GM12878 (cell line): Measurements from ENCODE around the gene MANF. TPM values are rescaled to one million over a fixed set of nuclear protein-coding genes. Genes with fewer than 3 reads are reported as not detected.

Experiments
- ATAC-seq: fragments of 200-7000 bp; cut with Tn5 transposase; 3 replicates; pipeline ENCODE4 v1.9.1; 2020; ENCODE audit warnings: mild to moderate bottlenecking, moderate library complexity
- BruUV-seq: library from RNA; stranded (reverse); fragments of 400-500 nt; replicated peaks from 2 replicates; lab custom pipeline; 2021; lab: Mats Ljungman, UMichigan
- CTCF ChIA-PET: fragments of 300-600 bp; sonication (Branson Sonifier 250); formaldehyde crosslinking; extraction: SDS; loops from one replicate; lab custom pipeline; 2021; ENCODE audit warnings: inconsistent platforms; lab: Yijun Ruan, JAX
- POLR2A ChIA-PET: fragments of 350-600 bp; formaldehyde crosslinking; extraction: SDS; loops from one replicate; lab custom pipeline; 2021; ENCODE audit warnings: inconsistent platforms; lab: Charles Lee
- RAD21 ChIA-PET: fragments of 300-600 bp; sonication (Branson Sonifier 250); formaldehyde crosslinking; loops from one replicate; lab custom pipeline; 2023; ENCODE audit warnings: antibody characterized with exemption; ENCODE audit not compliant: unreplicated experiment; lab: Charles Lee
- SMC1A ChIA-PET: fragments of 300-600 bp; sonication (Branson Sonifier 250); formaldehyde crosslinking; loops from one replicate; lab custom pipeline; 2023; ENCODE audit not compliant: unreplicated experiment, uncharacterized antibody; lab: Charles Lee
- DNase-seq: peaks from one replicate; pipeline ENCODE4 v3.0.0-alpha.2; 2011; ENCODE audit warnings: low read depth, low spot score
- FAIRE-seq: peaks from 3 replicates; lab custom pipeline; 2011; peaks lifted over from hg19 to GRCh38; lab: Jason Lieb, UNC
- H2AFZ ChIP-seq: 2 replicates; pipeline ENCODE4 v1.6.0; 2011; ENCODE audit warnings: low read depth, low read length, control low read depth; ENCODE audit not compliant: control insufficient read depth
- H3K27ac ChIP-seq: 2 replicates; pipeline ENCODE4 v1.5.1; 2011; ENCODE audit warnings: control low read depth; ENCODE audit not compliant: control insufficient read depth, insufficient read depth
- H3K27me3 ChIP-seq, 2 experiments: replicated peaks in 1 of 2; 2 replicates each; pipeline versions ENCODE4 v1.6.0 to v1.6.1; 2011; ENCODE audit warnings: low read length in 1 of 2; ENCODE audit not compliant: control insufficient read depth in 2 of 2, insufficient read depth in 2 of 2
- H3K36me3 ChIP-seq, 2 experiments: 2 replicates each; pipeline ENCODE4 v1.5.1; 2011; ENCODE audit warnings: low read length in 1 of 2; ENCODE audit not compliant: control insufficient read depth in 2 of 2, insufficient read depth in 2 of 2
- H3K4me1 ChIP-seq: 2 replicates; pipeline ENCODE4 v1.6.1; 2011; ENCODE audit warnings: mild to moderate bottlenecking, low read length, moderate library complexity, mixed read lengths; ENCODE audit not compliant: control insufficient read depth, insufficient read depth
- H3K4me2 ChIP-seq: 2 replicates; pipeline ENCODE4 v1.6.0; 2011; ENCODE audit warnings: control low read depth; ENCODE audit not compliant: control insufficient read depth, insufficient read depth
- H3K4me3 ChIP-seq: fragments of 200-600 bp; sonication (generic); 2 replicates; pipeline ENCODE4 v1.5.1; 2016
- H3K79me2 ChIP-seq: 2 replicates; pipeline ENCODE4 v1.6.0; 2011; ENCODE audit warnings: low read length; ENCODE audit not compliant: control insufficient read depth, insufficient read depth
- H3K9ac ChIP-seq: 2 replicates; pipeline ENCODE4 v1.8.0; 2011; ENCODE audit warnings: low read length, control low read depth, mixed read lengths; ENCODE audit not compliant: control insufficient read depth, insufficient read depth
- H3K9me3 ChIP-seq: replicated peaks from 3 replicates; pipeline ENCODE4 v1.5.1; 2011; ENCODE audit warnings: mild to moderate bottlenecking, low read length; ENCODE audit not compliant: control insufficient read depth, insufficient read depth
- H4K20me1 ChIP-seq: 2 replicates; pipeline ENCODE4 v1.6.0; 2011; ENCODE audit not compliant: control insufficient read depth, insufficient read depth
- BCL11A ChIP-seq: IDR thresholded peaks from 2 replicates; pipeline ENCODE4 v1.6.1; 2011; ENCODE audit warnings: low read depth, low read length
- CBFB ChIP-seq: IDR thresholded peaks from 2 replicates; pipeline ENCODE4 v1.6.1; 2016; ENCODE audit warnings: antibody characterized with exemption, low read depth
- CREB1 ChIP-seq: IDR thresholded peaks from 2 replicates; pipeline ENCODE4 v1.6.1; 2012; ENCODE audit warnings: low read depth, mild to moderate bottlenecking, inconsistent platforms
- CTCF ChIP-seq, 3 experiments: IDR thresholded peaks in 2 of 3; conservative IDR thresholded peaks in 1 of 3; 2 replicates each; pipeline ENCODE4 v1.5.1; 2011; ENCODE audit warnings: low read depth in 3 of 3, low read length in 3 of 3, mild to moderate bottlenecking in 3 of 3, control low read depth in 2 of 3, moderate library complexity in 2 of 3, inconsistent platforms in 1 of 3, mixed read lengths in 1 of 3; ENCODE audit not compliant: control insufficient read depth in 2 of 3, insufficient read depth in 1 of 3; ENCODE audit errors: extremely low read depth in 1 of 3
- EGR1 ChIP-seq, 2 experiments: IDR thresholded peaks; 1 replicate in 1 of 2; 2 replicates in 1 of 2; pipeline ENCODE4 v1.6.1; 2011 to 2012; ENCODE audit warnings: low read depth in 2 of 2, low read length in 2 of 2, borderline replicate concordance in 1 of 2, mild to moderate bottlenecking in 1 of 2, moderate library complexity in 1 of 2
- PAX5 ChIP-seq: IDR thresholded peaks from 2 replicates; pipeline ENCODE4 v1.6.1; 2011; ENCODE audit warnings: low read depth, low read length, borderline replicate concordance
- PAX8 ChIP-seq: fragments of 450-650 bp; IDR thresholded peaks from 2 replicates; pipeline ENCODE4 v1.6.1; 2017; ENCODE audit warnings: mild to moderate bottlenecking, moderate library complexity
- POLR2AphosphoS5 ChIP-seq: IDR thresholded peaks from 2 replicates; pipeline ENCODE4 v1.6.1; 2011; ENCODE audit warnings: mild to moderate bottlenecking, low read length, inconsistent platforms
- RAD21 ChIP-seq: IDR thresholded peaks from 2 replicates; pipeline ENCODE4 v1.6.1; 2011; ENCODE audit warnings: mild to moderate bottlenecking, low read depth, low read length, moderate library complexity; ENCODE audit not compliant: insufficient read depth
- RUNX3 ChIP-seq: IDR thresholded peaks from 2 replicates; pipeline ENCODE4 v1.6.1; 2012; ENCODE audit warnings: low read length, inconsistent platforms
- SMARCA5 ChIP-seq: fragments of 450-650 bp; IDR thresholded peaks from 2 replicates; pipeline ENCODE4 v1.6.1; 2017; ENCODE audit warnings: mild to moderate bottlenecking
- SPI1 ChIP-seq: IDR thresholded peaks from 2 replicates; pipeline ENCODE4 v1.6.1; 2011; ENCODE audit warnings: low read depth, mild to moderate bottlenecking, low read length, moderate library complexity, borderline replicate concordance; ENCODE audit not compliant: insufficient read depth
- TCF12 ChIP-seq: IDR thresholded peaks from 2 replicates; pipeline ENCODE4 v1.6.1; 2011; ENCODE audit warnings: low read depth, mild to moderate bottlenecking, low read length
- YY1 ChIP-seq: IDR thresholded peaks from 2 replicates; pipeline ENCODE4 v1.6.1; 2011; ENCODE audit warnings: low read depth, mild to moderate bottlenecking, low read length
- ZNF274 ChIP-seq: IDR thresholded peaks from one replicate; pipeline ENCODE4 v1.8.0; 2011; ENCODE audit not compliant: insufficient read length, insufficient read depth
- WGBS: methylation state at CpG from one replicate; pipeline ENCODE4 v1.1.6; 2016; ENCODE audit warnings: low lambda C conversion rate; ENCODE audit not compliant: insufficient replicate concordance, insufficient coverage; ENCODE audit errors: missing lambda C conversion rate; 5-methylcytosine and 5-hydroxymethylcytosine counted together
- in situ Hi-C: fragments of 300-500 bp; cut with MboI; formaldehyde crosslinking; loops from 9 replicates; pipeline ENCODE4 v1.14.3; 2018; ENCODE audit warnings: mixed read lengths
- intact Hi-C: fragments of 100-400 bp; cut with micrococcal nuclease; formaldehyde crosslinking; loops from one replicate; pipeline ENCODE4 v1.14.2; 2022; ENCODE audit not compliant: unreplicated experiment
- polyA plus RNA-seq, 11 experiments: library from polyadenylated mRNA; depleted of rRNA in 4 of 11; unstranded in 6 of 11; stranded (reverse) in 5 of 11; fragments of >200 nt; fragmentation: Nextera tagmentation in 4 of 11; fragmentation: Illumina TruSeq in 1 of 11; extraction: Ambion mirVana in 4 of 11; extraction: Trizol in 1 of 11; gene quantifications; 1 replicate in 1 of 11; 2 replicates in 10 of 11; pipeline versions ENCODE4 v1.2.1 to v1.2.3, GENCODE V29; 2011 to 2016; ENCODE audit warnings: inconsistent platforms in 2 of 11, missing spikeins in 2 of 11, low read depth in 1 of 11
- total RNA-seq, 4 experiments: library from RNA; depleted of rRNA in 3 of 4; stranded (reverse); fragments of >200 nt in 3 of 4; fragmentation: Illumina TruSeq in 1 of 4; extraction: Trizol in 1 of 4; gene quantifications; 2 replicates each; pipeline versions ENCODE4 v1.2.1 to v1.2.3, GENCODE V29; 2013 to 2021
- TF ChIP-seq, protein P1 (sequence below): fragments of 450-650 bp; formaldehyde crosslinking; IDR thresholded peaks from 2 replicates; pipeline ENCODE4 v1.4.0; 2020; ENCODE audit warnings: mild to moderate bottlenecking, moderate library complexity

The MANF gene
- total and polyA plus RNA-seq, 10 of the 15 experiments (the other 5 are each of a cell fraction or from before 2014, with no cell fraction given): 22.0 to 120 (median 82.9) TPM

GRCh38 chr3:51389423-51390183 lies 4.5 kb downstream of the MANF start:
- SMC1A ChIA-PET: interaction anchor here (0.7 to 2.0 kb wide), 5 partner anchors 26 to 776 kb away, joined by 3 to 13 read pairs (median 3); partner anchors contain the start of gene DCAF1
- peaks cover 15 to 30% of the 10 kb centered on the region in 2 experiments for H3K36me3 ChIP-seq
- H3K4me2 ChIP-seq: no peak overlapping the region
- POLR2A ChIA-PET: interaction anchor here (2.1 kb wide), 1 partner anchor 110 kb away, joined by 6 read pairs; the partner anchor contains the start of gene DCAF1
- DNase-seq: no peak
- no TSS peak for BruUV-seq
- H3K9ac ChIP-seq: no peak overlapping the region
- ATAC-seq: peak; percentile 7; the same call in 2 of the 3 replicates
- TF ChIP-seq ZNF274: no peak
- TF ChIP-seq CBFB: no peak
- TF ChIP-seq BCL11A: no peak
- 0 out of 2 replicates have a peak, but pooled peaks have one; percentile 31 for TF ChIP-seq YY1
- 0 out of 2 replicates have a peak, but pooled peaks have one; percentile 13 for TF ChIP-seq SMARCA5
- peak; percentile 78 to 89 (median 87) for TF ChIP-seq CTCF (IDR thresholded peaks at IDR 0.05 in 2 of 3, conservative IDR thresholded peaks at IDR 0.05 in 1 of 3; ENCODE audit: control insufficient read depth in 2 of 3, extremely low read depth in 1 of 3, insufficient read depth in 1 of 3, low read depth in 3 of 3, low read length in 3 of 3)
- TF ChIP-seq CREB1: peak; percentile 26; the same call in 1 of the 2 replicates
- TF ChIP-seq SPI1: no peak
- no peak for TF ChIP-seq PAX5
- TF ChIP-seq EGR1 (IDR thresholded peaks at IDR 0.05; ENCODE audit: borderline replicate concordance in 1 of 2, low read depth in 2 of 2, low read length in 2 of 2): peak; percentile 32 to 94
- TF ChIP-seq PAX8: no peak
- TF ChIP-seq POLR2AphosphoS5: peak; percentile 48; the same call in 1 of the 2 replicates
- TF ChIP-seq, protein P1, sequence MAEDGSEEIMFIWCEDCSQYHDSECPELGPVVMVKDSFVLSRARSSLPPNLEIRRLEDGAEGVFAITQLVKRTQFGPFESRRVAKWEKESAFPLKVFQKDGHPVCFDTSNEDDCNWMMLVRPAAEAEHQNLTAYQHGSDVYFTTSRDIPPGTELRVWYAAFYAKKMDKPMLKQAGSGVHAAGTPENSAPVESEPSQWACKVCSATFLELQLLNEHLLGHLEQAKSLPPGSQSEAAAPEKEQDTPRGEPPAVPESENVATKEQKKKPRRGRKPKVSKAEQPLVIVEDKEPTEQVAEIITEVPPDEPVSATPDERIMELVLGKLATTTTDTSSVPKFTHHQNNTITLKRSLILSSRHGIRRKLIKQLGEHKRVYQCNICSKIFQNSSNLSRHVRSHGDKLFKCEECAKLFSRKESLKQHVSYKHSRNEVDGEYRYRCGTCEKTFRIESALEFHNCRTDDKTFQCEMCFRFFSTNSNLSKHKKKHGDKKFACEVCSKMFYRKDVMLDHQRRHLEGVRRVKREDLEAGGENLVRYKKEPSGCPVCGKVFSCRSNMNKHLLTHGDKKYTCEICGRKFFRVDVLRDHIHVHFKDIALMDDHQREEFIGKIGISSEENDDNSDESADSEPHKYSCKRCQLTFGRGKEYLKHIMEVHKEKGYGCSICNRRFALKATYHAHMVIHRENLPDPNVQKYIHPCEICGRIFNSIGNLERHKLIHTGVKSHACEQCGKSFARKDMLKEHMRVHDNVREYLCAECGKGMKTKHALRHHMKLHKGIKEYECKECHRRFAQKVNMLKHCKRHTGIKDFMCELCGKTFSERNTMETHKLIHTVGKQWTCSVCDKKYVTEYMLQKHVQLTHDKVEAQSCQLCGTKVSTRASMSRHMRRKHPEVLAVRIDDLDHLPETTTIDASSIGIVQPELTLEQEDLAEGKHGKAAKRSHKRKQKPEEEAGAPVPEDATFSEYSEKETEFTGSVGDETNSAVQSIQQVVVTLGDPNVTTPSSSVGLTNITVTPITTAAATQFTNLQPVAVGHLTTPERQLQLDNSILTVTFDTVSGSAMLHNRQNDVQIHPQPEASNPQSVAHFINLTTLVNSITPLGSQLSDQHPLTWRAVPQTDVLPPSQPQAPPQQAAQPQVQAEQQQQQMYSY: no peak
- TF ChIP-seq RUNX3: 0 out of 2 replicates have a peak, but pooled peaks have one; percentile 7
- peak; percentile 56 for TF ChIP-seq RAD21
- 0 out of 2 replicates have a peak, but pooled peaks have one; percentile 38 for TF ChIP-seq TCF12
- TF ChIP-seq, all 136 proteins: peak for 9
- Histone ChIP-seq H3K27me3 (no peaks in the 10 kb centered on the region), H3K4me1 (peaks cover 24% of the 10 kb centered on the region), H3K9me3 (no peaks in the 10 kb centered on the region), H3K27ac (no peak overlapping the region), H3K4me3 (no peak overlapping the region), H3K79me2 (peaks cover 69% of the 10 kb centered on the region), H4K20me1 (peaks cover 13% of the 10 kb centered on the region; the same call in 1 of the 2 replicates), H2AFZ (no peak overlapping the region)
- CTCF ChIA-PET: interaction anchor here (0.6 to 4.4 kb wide), 21 partner anchors 12 to 1039 kb away, joined by 3 to 37 read pairs (median 5); partner anchors contain the start of genes C3orf18, CISH, CYB561D2 and DCAF1
- intact Hi-C loops (loop anchor here (5.0 kb wide), 4 partner anchors 108 to 822 kb away; partner anchors contain the start of genes C3orf18, HEMK1 and TEX264), in situ Hi-C loops (loop anchor here (5.0 to 10.0 kb wide), 3 partner anchors 293 to 1055 kb away; partner anchors contain the start of genes CYB561D2, NPRL2 and TMEM115)
- RAD21 ChIA-PET: interaction anchor here (1.4 to 1.7 kb wide), 3 partner anchors 110 to 409 kb away, joined by 5 to 8 read pairs (median 5); partner anchors contain the start of gene DCAF1
- 24% methylated on average over 6 of the region's 6 CpGs for WGBS
- FAIRE-seq: peak; percentile 65
